Transverse colon (tissue), 4 donors: ENCODE data around the gene C2orf78. TPM values are rescaled to one million over a fixed set of nuclear protein-coding genes. Genes with fewer than 3 reads are reported as not detected.

Experiments used
- DNase-seq: peaks from one replicate; pipeline ENCODE4 v3.0.0-alpha.2; 2019
- H3K27ac ChIP-seq, 4 donors: fragments of 200-600 bp; sonication (generic); 2 replicates each; pipeline ENCODE4 v1.5.1; 2016 to 2018; ENCODE audit warnings: inconsistent platforms in 4 of 4
- H3K27me3 ChIP-seq: fragments of 200-600 bp; sonication (generic); 2 replicates; pipeline ENCODE4 v1.5.1; 2017; ENCODE audit warnings: inconsistent platforms
- H3K36me3 ChIP-seq, 4 donors: fragments of 200-600 bp; sonication (generic); 2 replicates each; pipeline ENCODE4 v1.5.1; 2017 to 2019; ENCODE audit warnings: inconsistent platforms in 4 of 4
- H3K4me1 ChIP-seq, 4 donors: fragments of 200-600 bp; sonication (generic); 2 replicates each; pipeline ENCODE4 v1.5.1; 2017 to 2020; ENCODE audit warnings: inconsistent platforms in 4 of 4
- H3K4me3 ChIP-seq, 4 donors: fragments of 200-600 bp; sonication (generic); 1 replicate in 1 of 4; 2 replicates in 3 of 4; pipeline versions ENCODE4 v1.5.1 to v1.6.1; 2017 to 2019; ENCODE audit warnings: inconsistent platforms in 4 of 4
- H3K9me3 ChIP-seq, 2 donors: fragments of 200-600 bp; sonication (generic); 2 replicates each; pipeline ENCODE4 v1.5.1; 2017 to 2019; ENCODE audit warnings: inconsistent platforms in 2 of 2
- CTCF ChIP-seq, 5 experiments: fragments of 200-600 bp in 3 of 5; fragments of 450-650 bp in 2 of 5; sonication (generic) in 3 of 5; IDR thresholded peaks; 1 replicate in 2 of 5; 2 replicates in 3 of 5; pipeline ENCODE4 v1.5.1; 2016 to 2017; ENCODE audit warnings: antibody characterized with exemption in 5 of 5, inconsistent platforms in 3 of 5, mild to moderate bottlenecking in 2 of 5, moderate library complexity in 1 of 5
- EP300 ChIP-seq: sonication (generic); formaldehyde crosslinking; IDR thresholded peaks from one replicate; pipeline ENCODE4 v1.6.1; 2017; ENCODE audit warnings: antibody characterized with exemption, low read depth
- POLR2A ChIP-seq: fragments of 450-650 bp; IDR thresholded peaks from one replicate; pipeline ENCODE4 v1.6.1; 2016; ENCODE audit warnings: antibody characterized with exemption, mild to moderate bottlenecking, moderate library complexity
- POLR2AphosphoS5 ChIP-seq, 3 donors: sonication (generic); formaldehyde crosslinking; IDR thresholded peaks; one replicate each; pipeline ENCODE4 v1.6.1; 2016; ENCODE audit warnings: antibody characterized with exemption in 3 of 3
- WGBS, 2 donors: methylation state at CpG; one replicate each; pipeline ENCODE4 v1.1.5; 2018; ENCODE audit warnings: low coverage in 1 of 2; 5-methylcytosine and 5-hydroxymethylcytosine counted together
- in situ Hi-C, 4 donors: fragments of 200-750 bp; cut with MboI; loops; one replicate each; pipeline versions ENCODE4 v1.15.0 to v1.15.1; 2017; ENCODE audit warnings: low sequenced_read_pairs in 3 of 4, low pct_ligation_motif_present in 1 of 4, low pct_unique_long_range_greater_than_20kb in 1 of 4
- intact Hi-C: fragments of 100-400 bp; cut with DNase I; formaldehyde crosslinking; loops from one replicate; pipeline ENCODE4 v1.15.1; 2023; ENCODE audit warnings: low total_unique reads
- total RNA-seq, 4 donors: library from RNA; depleted of rRNA; stranded (reverse); fragments of >200 nt; gene quantifications; one replicate each; pipeline ENCODE4 v1.1.0, GENCODE V29; 2016

Gene C2orf78
- total RNA-seq, 4 donors from 2014 or later = not detected

GRCh38 chr2:73828389-73828817 lies 44.4 kb downstream of the C2orf78 start:
- no peaks in the 10 kb centered on the region for H3K27me3 ChIP-seq
- H3K4me3 ChIP-seq = peak overlapping the region in 3 of 4 donors; percentile 72 to 84 (median 83)
- peaks cover 4 to 39% (median 14%) of the 10 kb centered on the region in 4 donors for H3K4me1 ChIP-seq
- TF ChIP-seq CTCF (IDR thresholded peaks at IDR 0.05) (no peak), POLR2AphosphoS5 (IDR thresholded peaks at IDR 0.05) (no peak), EP300 (no peak), POLR2A (no peak)
- H3K36me3 ChIP-seq = peaks cover 0 to 16% (median 0%) of the 10 kb centered on the region in 4 donors
- DNase-seq = no peak
- in situ Hi-C loops (loop anchor here (10.0 to 25.0 kb wide), 3 partner anchors 159 to 309 kb away; partner anchors contain the start of genes BOLA3 (in 2 of the 4) and TET3 (in 1 of the 4)), intact Hi-C loops (loop anchor here (10.0 kb wide), 2 partner anchors 156 to 506 kb away; partner anchors contain the start of gene TET3)
- WGBS, 2 donors = 65 to 94% methylated on average over 3 to 4 of the region's 4 CpGs
- H3K27ac ChIP-seq = peak overlapping the region; percentile 94 to 98 (median 95)
- no peaks in the 10 kb centered on the region for H3K9me3 ChIP-seq

GRCh38 chr2:73828818-73829570 lies 45.0 kb downstream of the C2orf78 start, which contains the start of gene STAMBP:
STAMBP (plus strand) TSS chr2:73828961; CDS start chr2:73830857, 1,896 bp downstream.
- TF ChIP-seq POLR2AphosphoS5 (IDR thresholded peaks at IDR 0.05) (peak; percentile 65 to 85 (median 84)), POLR2A (peak; percentile 76), EP300 (no peak), CTCF (IDR thresholded peaks at IDR 0.05) (no peak)
- Histone ChIP-seq H3K36me3 (peaks cover 0 to 20% (median 0%) of the 10 kb centered on the region in 4 donors), H3K4me3 (peak within 1 kb of the TSS; percentile 72 to 84 (median 80)), H3K9me3 (no peaks in the 10 kb centered on the region), H3K4me1 (peaks cover 4 to 35% (median 14%) of the 10 kb centered on the region in 4 donors), H3K27ac (peak within 1 kb of the TSS; percentile 94 to 98 (median 95)), H3K27me3 (no peaks in the 10 kb centered on the region)
- peak; percentile 98 for DNase-seq
- in situ Hi-C loops = loop anchor here (10.0 to 25.0 kb wide), 3 partner anchors 158 to 308 kb away; partner anchors contain the start of genes BOLA3 (in 2 of the 4) and TET3 (in 1 of the 4)
- WGBS, 2 donors = 0% methylated on average over 5 to 48 of the region's 48 CpGs
- intact Hi-C loops = loop anchor here (10.0 kb wide), 2 partner anchors 156 to 506 kb away; partner anchors contain the start of gene TET3

- intact Hi-C loops (loop anchor here (10.0 kb wide), 1 partner anchor 64 kb away; the partner anchor contains the start of gene ACTG2), in situ Hi-C loops (loop anchor here in 3 of 4 donors (25.0 kb wide), 2 partner anchors 156 to 306 kb away; partner anchors contain the start of genes BOLA3 (in 2 of the 3) and TET3 (in 1 of the 3))
- no peak for DNase-seq
- WGBS, 2 donors = 20 to 85% methylated on average over 1 to 11 of the region's 11 CpGs
- Histone ChIP-seq H3K4me1 (peaks cover 4 to 32% (median 14%) of the 10 kb centered on the region in 4 donors), H3K27ac (peak overlapping the region; percentile 36 to 98 (median 94)), H3K4me3 (no peak overlapping the region), H3K36me3 (peaks cover 0 to 20% (median 0%) of the 10 kb centered on the region in 4 donors), H3K9me3 (no peaks in the 10 kb centered on the region), H3K27me3 (no peaks in the 10 kb centered on the region)
- TF ChIP-seq POLR2A = no peak
- TF ChIP-seq POLR2AphosphoS5 (IDR thresholded peaks at IDR 0.05) = no peak
- no peak for TF ChIP-seq EP300
- no peak for TF ChIP-seq CTCF (IDR thresholded peaks at IDR 0.05)
Measured at GRCh38 chr2:73830871-73831401, 47.0 kb downstream of the C2orf78 start.
